ENCODE results near the gene DMXL1. TPM values are rescaled to one million over a fixed set of nuclear protein-coding genes. Genes with fewer than 3 reads are reported as not detected.

The DMXL1 gene
- total RNA-seq, 3 donors from 2014 or later = 53.1 to 91.2 (median 60.3) TPM

DNA sequence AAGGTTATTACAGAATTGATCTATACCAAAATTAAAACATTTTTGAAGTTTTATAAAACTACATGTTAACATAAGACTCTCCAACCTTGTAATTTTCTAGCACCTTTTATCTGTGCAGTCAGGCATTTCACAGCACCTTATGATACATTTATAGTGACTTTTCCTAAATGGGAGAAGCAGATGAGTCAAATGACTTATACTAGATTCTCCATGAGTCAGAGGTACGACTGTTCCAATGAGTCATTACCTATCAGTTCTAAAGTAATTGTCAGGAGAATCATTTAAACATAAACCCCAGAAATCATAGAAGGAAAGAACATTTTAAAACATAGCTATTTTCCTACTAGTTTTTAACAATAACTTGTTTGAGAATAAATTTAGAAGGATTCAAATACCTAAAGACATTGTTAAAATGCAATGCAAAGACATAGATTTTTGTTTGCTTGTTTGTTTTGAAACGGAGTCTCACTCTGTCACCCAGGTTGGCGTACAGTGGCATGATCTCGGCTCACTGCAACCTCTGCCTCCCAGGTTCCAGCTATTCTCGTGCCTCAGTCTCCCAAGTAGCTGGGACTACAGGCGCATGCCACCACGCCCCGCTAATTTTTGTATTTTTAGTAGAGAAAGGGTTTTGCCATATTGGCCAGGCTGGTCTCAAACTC is 34.7 kb upstream of the DMXL1 start:
- TF ChIP-seq POLR2A (IDR thresholded peaks at IDR 0.05) (no peak), POLR2AphosphoS5 (IDR thresholded peaks at IDR 0.05) (no peak)
- TF ChIP-seq, protein P1, sequence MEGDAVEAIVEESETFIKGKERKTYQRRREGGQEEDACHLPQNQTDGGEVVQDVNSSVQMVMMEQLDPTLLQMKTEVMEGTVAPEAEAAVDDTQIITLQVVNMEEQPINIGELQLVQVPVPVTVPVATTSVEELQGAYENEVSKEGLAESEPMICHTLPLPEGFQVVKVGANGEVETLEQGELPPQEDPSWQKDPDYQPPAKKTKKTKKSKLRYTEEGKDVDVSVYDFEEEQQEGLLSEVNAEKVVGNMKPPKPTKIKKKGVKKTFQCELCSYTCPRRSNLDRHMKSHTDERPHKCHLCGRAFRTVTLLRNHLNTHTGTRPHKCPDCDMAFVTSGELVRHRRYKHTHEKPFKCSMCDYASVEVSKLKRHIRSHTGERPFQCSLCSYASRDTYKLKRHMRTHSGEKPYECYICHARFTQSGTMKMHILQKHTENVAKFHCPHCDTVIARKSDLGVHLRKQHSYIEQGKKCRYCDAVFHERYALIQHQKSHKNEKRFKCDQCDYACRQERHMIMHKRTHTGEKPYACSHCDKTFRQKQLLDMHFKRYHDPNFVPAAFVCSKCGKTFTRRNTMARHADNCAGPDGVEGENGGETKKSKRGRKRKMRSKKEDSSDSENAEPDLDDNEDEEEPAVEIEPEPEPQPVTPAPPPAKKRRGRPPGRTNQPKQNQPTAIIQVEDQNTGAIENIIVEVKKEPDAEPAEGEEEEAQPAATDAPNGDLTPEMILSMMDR (IDR thresholded peaks at IDR 0.05) = no peak
- no peak overlapping the region for H3K4me3 ChIP-seq
- no peak for DNase-seq (ENCODE audit: low spot score in 2 of 2)
- no peaks in the 10 kb centered on the region for H3K27me3 ChIP-seq
- no peaks in the 10 kb centered on the region for H3K9me3 ChIP-seq
- intact Hi-C loops (cut with DNase I; ENCODE audit: low total_unique reads) = no loop called here
- H3K36me3 ChIP-seq = no peaks in the 10 kb centered on the region
- H3K4me1 ChIP-seq = no peaks in the 10 kb centered on the region
- no peak overlapping the region for H3K27ac ChIP-seq

DNA sequence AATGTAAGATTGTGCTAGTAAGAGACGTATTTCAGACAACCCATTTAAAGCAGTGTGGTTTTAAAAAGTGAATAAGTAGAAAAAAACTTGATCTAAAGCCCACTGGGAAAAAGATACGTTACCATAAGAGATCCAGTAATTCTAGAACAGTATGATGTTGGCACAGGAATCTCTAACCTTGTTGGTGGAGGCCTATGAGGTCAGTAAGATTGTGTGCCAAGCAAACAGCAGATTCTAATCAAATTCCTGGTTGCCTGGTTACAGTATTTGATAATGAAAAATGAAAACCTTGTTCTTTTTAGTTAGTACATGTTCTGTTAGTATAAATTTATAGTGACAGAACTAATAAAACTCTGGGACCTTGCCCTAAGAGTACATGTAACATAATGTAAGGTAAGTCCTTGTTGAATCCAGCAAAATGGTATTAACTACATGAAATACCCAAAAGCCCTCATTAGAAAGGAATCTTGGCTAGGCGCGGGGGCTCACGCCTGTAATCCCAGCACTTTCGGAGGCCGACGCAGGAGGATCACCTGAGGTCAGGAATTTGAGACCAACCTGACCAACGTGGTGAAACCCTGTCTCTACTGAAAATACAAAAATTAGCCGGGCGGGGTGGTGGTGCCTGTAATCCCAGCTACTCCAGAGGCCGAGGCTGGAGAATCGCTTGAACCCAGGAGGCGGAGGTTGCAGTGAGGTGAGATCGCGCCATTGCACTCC is 33.2 kb upstream of the DMXL1 start:
- Histone ChIP-seq H3K9me3 (no peaks in the 10 kb centered on the region), H3K36me3 (no peaks in the 10 kb centered on the region), H3K4me1 (no peaks in the 10 kb centered on the region), H3K27me3 (no peaks in the 10 kb centered on the region), H3K27ac (no peak overlapping the region), H3K4me3 (no peak overlapping the region)
- intact Hi-C loops (cut with DNase I; ENCODE audit: low total_unique reads) = no loop called here
- TF ChIP-seq POLR2AphosphoS5 (IDR thresholded peaks at IDR 0.05) (no peak), POLR2A (IDR thresholded peaks at IDR 0.05) (no peak)
- TF ChIP-seq, protein P1 (IDR thresholded peaks at IDR 0.05) = no peak
- no peak for DNase-seq (ENCODE audit: low spot score in 2 of 2)

DNA sequence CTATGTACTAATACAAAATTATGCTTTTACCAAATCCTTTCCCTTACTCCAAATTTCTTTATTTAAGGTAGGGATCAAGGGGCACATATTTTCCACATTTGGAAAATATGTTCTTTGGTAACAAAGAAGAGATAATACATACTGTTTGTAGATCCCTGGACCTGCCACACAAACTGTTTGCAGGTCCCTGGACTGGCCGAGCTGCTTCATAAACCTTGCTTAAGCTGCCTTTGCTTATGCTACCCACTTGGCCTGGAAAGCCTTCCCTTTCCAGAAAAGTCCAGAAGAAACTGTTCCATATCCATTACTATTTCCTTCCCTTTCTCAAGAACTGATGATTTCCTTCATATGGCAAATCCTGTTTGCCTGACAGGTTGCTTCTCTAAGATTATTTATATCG is 22.6 kb upstream of the DMXL1 start:
- TF ChIP-seq, protein P1 (IDR thresholded peaks at IDR 0.05) = no peak
- TF ChIP-seq POLR2AphosphoS5 (IDR thresholded peaks at IDR 0.05) (no peak), POLR2A (IDR thresholded peaks at IDR 0.05) (no peak)
- Histone ChIP-seq H3K9me3 (no peaks in the 10 kb centered on the region), H3K36me3 (no peaks in the 10 kb centered on the region), H3K27me3 (no peaks in the 10 kb centered on the region), H3K27ac (no peak overlapping the region), H3K4me3 (no peak overlapping the region), H3K4me1 (no peaks in the 10 kb centered on the region)
- DNase-seq (ENCODE audit: low spot score in 2 of 2) = no peak
- intact Hi-C loops (cut with DNase I; ENCODE audit: low total_unique reads) = no loop called here

DNA sequence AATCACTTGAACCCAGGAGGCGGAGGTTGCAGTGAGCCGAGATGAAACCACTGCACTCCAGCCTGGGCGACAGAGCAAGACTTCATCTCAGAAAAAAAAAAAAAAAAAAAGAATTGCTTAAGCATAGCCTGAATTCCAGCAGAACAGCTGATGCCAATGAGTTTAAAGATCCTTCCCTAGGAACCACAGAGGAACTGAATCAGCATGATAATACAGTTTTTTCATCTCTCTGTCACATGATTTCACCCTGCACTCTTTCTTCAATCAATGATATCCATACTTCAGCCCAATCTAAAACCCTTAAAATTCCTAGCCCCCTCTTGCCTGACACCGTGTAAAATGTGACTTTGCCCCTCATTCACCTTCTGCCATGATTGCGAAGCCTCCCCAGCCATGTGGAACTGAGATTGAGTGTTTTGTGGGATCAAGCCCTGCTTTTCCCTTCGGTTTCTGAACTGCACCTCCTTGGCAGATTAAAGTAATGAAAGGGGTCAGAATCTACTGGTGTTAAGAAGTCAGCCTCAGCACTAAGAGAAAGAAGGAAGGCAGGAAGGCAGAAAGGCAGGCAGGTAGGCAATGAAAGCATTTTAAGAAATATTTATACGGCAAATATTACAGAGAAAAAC is 20.9 kb upstream of the DMXL1 start:
- no peaks in the 10 kb centered on the region for H3K27me3 ChIP-seq
- H3K4me1 ChIP-seq = no peaks in the 10 kb centered on the region
- no peak overlapping the region for H3K4me3 ChIP-seq
- no peaks in the 10 kb centered on the region for H3K36me3 ChIP-seq
- intact Hi-C loops (cut with DNase I; ENCODE audit: low total_unique reads) = no loop called here
- no peaks in the 10 kb centered on the region for H3K9me3 ChIP-seq
- H3K27ac ChIP-seq = no peak overlapping the region
- no peak for DNase-seq (ENCODE audit: low spot score in 2 of 2)
- TF ChIP-seq POLR2AphosphoS5 (IDR thresholded peaks at IDR 0.05) = no peak
- no peak for TF ChIP-seq POLR2A (IDR thresholded peaks at IDR 0.05)
- TF ChIP-seq, protein P1 (IDR thresholded peaks at IDR 0.05) = no peak

DNA sequence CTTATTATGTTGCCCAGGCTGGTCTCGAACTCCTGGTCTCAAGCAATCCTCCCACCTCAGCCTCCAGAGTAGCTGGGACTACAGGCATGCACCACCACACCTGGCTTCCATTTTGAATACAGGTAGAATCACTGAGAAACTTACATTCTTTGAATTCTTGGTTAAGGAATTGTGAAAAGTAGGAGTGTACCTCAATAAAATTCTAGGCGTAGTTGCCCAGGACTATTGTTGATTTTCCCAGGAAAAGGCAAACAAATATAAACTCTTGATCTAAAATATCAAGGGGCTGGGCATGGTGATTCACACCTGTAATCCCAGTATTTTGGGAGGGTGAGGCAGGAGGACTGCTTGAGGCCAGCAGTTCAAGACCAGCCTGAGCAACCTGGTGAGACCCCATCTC is 16.8 kb upstream of the DMXL1 start:
- Histone ChIP-seq H3K36me3 (no peaks in the 10 kb centered on the region), H3K27ac (no peak overlapping the region), H3K27me3 (no peaks in the 10 kb centered on the region), H3K9me3 (no peaks in the 10 kb centered on the region), H3K4me1 (no peaks in the 10 kb centered on the region), H3K4me3 (no peak overlapping the region)
- intact Hi-C loops (cut with DNase I; ENCODE audit: low total_unique reads) = no loop called here
- DNase-seq (ENCODE audit: low spot score in 2 of 2) = no peak
- TF ChIP-seq POLR2AphosphoS5 (IDR thresholded peaks at IDR 0.05) (no peak), POLR2A (IDR thresholded peaks at IDR 0.05) (no peak)
- TF ChIP-seq, protein P1 (IDR thresholded peaks at IDR 0.05) = no peak

All from breast epithelium (tissue), 4 donors.